Measurements from ENCODE around the gene NYAP2.

- TF ChIP-seq CTCF (IDR thresholded peaks at IDR 0.05; ENCODE audit: insufficient read depth, low read depth, low read length): no peak
- TF ChIP-seq EZH2 (IDR thresholded peaks at IDR 0.05; ENCODE audit: insufficient read depth, low read length): no peak
Observed at GRCh38 chr2:225501022-225501421, 101.5 kb downstream of the NYAP2 start.
